HG03159 (cell line): ENCODE results near the gene LHFPL4.
"Not testable (repeated sequence)": the region's sequence is repeated elsewhere in the genome, so short reads cannot be mapped to it uniquely, and the experiment has no call there.

Experiments used
- ATAC-seq: cut with Tn5 transposase; IDR thresholded peaks from one replicate; pipeline ENCODE4 v1.9.1; 2021; ENCODE audit warnings: mild to moderate bottlenecking, moderate library complexity; ENCODE audit not compliant: unreplicated experiment

Gene LHFPL4

GRCh38 chr3:9553021-9553947, at the start of gene LHFPL4:
LHFPL4 (minus strand) TSS chr3:9553822; CDS start chr3:9552679, 1,143 bp downstream.
- no peak for ATAC-seq

GRCh38 chr3:9602620-9603019, 49.0 kb upstream of the LHFPL4 start:
- no peak for ATAC-seq

GRCh38 chr3:9601006-9601581, 47.5 kb upstream of the LHFPL4 start:
- ATAC-seq, result not testable (repeated sequence)

- ATAC-seq, result no peak
Measured at GRCh38 chr3:9600597-9600996, 47.0 kb upstream of the LHFPL4 start.

GRCh38 chr3:9598783-9599387, 45.3 kb upstream of the LHFPL4 start:
- ATAC-seq, result no peak

GRCh38 chr3:9595877-9596276, 42.3 kb upstream of the LHFPL4 start:
- no peak for ATAC-seq

GRCh38 chr3:9591781-9592180, 38.2 kb upstream of the LHFPL4 start:
- not testable (repeated sequence) for ATAC-seq

GRCh38 chr3:9590282-9590791, 36.7 kb upstream of the LHFPL4 start:
- ATAC-seq, result no peak

- ATAC-seq, result no peak
Measured at GRCh38 chr3:9583792-9584191, 30.2 kb upstream of the LHFPL4 start.

- no peak for ATAC-seq
Measured at GRCh38 chr3:9583371-9583770, 29.7 kb upstream of the LHFPL4 start.

GRCh38 chr3:9582332-9582731, 28.7 kb upstream of the LHFPL4 start:
- no peak for ATAC-seq

GRCh38 chr3:9581742-9582141, 28.1 kb upstream of the LHFPL4 start:
- ATAC-seq, result no peak

GRCh38 chr3:9569054-9569453, 15.4 kb upstream of the LHFPL4 start:
- ATAC-seq, result no peak

- ATAC-seq, result no peak
Measured at GRCh38 chr3:9565316-9565715, 11.7 kb upstream of the LHFPL4 start.

GRCh38 chr3:9563851-9564250, 10.2 kb upstream of the LHFPL4 start:
- ATAC-seq, result no peak

- not testable (repeated sequence) for ATAC-seq
Measured at GRCh38 chr3:9560056-9560455, 6.4 kb upstream of the LHFPL4 start.

- ATAC-seq, result no peak
Measured at GRCh38 chr3:9553948-9554513, 409 bp upstream of the LHFPL4 start.

- no peak for ATAC-seq
Measured at GRCh38 chr3:9552252-9552999, 1.2 kb downstream of the LHFPL4 start.

- no peak for ATAC-seq
Measured at GRCh38 chr3:9550999-9551398, 2.6 kb downstream of the LHFPL4 start.

- no peak for ATAC-seq
Measured at GRCh38 chr3:9549600-9549999, 4.0 kb downstream of the LHFPL4 start.

GRCh38 chr3:9548991-9549390, 4.6 kb downstream of the LHFPL4 start:
- ATAC-seq, result no peak
